CD8-positive, alpha-beta memory T cell (primary cell): Measurements from ENCODE around the gene KCNC1. TPM values are rescaled to one million over a fixed set of nuclear protein-coding genes. Genes with fewer than 3 reads are reported as not detected.

ENCODE experiments used
- CTCF ChIA-PET: fragments of 350-600 bp; sonication (Branson Sonifier 250); formaldehyde crosslinking; loops from one replicate; lab custom pipeline; 2021; ENCODE audit warnings: antibody characterized with exemption; lab: Charles Lee
- POLR2A ChIA-PET: fragments of 350-600 bp; sonication (Branson Sonifier 250); formaldehyde crosslinking; loops from one replicate; lab custom pipeline; 2021; ENCODE audit warnings: antibody characterized with exemption; lab: Charles Lee
- DNase-seq, 5 donors: peaks; one replicate each; pipeline versions ENCODE4 v3.0.0 to v3.0.0-alpha.2; 2020 to 2022; ENCODE audit warnings: mixed read lengths in 1 of 5
- H3K27ac ChIP-seq: one replicate; pipeline ENCODE4 v1.7.0; 2013; ENCODE audit warnings: low read depth, mild to moderate bottlenecking, low read length, moderate library complexity
- H3K27me3 ChIP-seq: 2 replicates; pipeline ENCODE4 v1.7.0; 2013; ENCODE audit warnings: low read length, mild to moderate bottlenecking; ENCODE audit not compliant: insufficient read depth, poor library complexity, severe bottlenecking
- H3K36me3 ChIP-seq: 2 replicates; pipeline ENCODE4 v1.7.0; 2013; ENCODE audit warnings: mild to moderate bottlenecking, low read length, moderate library complexity; ENCODE audit not compliant: insufficient read depth
- H3K4me1 ChIP-seq: 2 replicates; pipeline ENCODE4 v1.7.0; 2013; ENCODE audit warnings: mild to moderate bottlenecking, low read length, moderate library complexity; ENCODE audit not compliant: insufficient read depth
- H3K4me3 ChIP-seq: 2 replicates; pipeline ENCODE4 v1.7.0; 2013; ENCODE audit warnings: mild to moderate bottlenecking, low read length
- H3K9me3 ChIP-seq: 2 replicates; pipeline ENCODE4 v1.7.0; 2013; ENCODE audit warnings: mild to moderate bottlenecking, low read length
- H3K27ac Mint-ChIP-seq, 8 donors: one replicate each; pipeline ENCODE4 v1.8.0; 2020 to 2021; ENCODE audit warnings: mixed read lengths in 8 of 8, mild to moderate bottlenecking in 6 of 8, inconsistent platforms in 3 of 8, moderate library complexity in 3 of 8
- H3K27me3 Mint-ChIP-seq, 2 donors: one replicate each; pipeline ENCODE4 v1.8.0; 2020 to 2021; ENCODE audit warnings: mixed read lengths in 2 of 2, mild to moderate bottlenecking in 1 of 2, moderate library complexity in 1 of 2
- H3K36me3 Mint-ChIP-seq, 3 donors: one replicate each; pipeline ENCODE4 v1.8.0; 2020 to 2021; ENCODE audit warnings: mixed read lengths in 3 of 3, inconsistent platforms in 1 of 3, mild to moderate bottlenecking in 1 of 3
- H3K4me1 Mint-ChIP-seq, 3 donors: one replicate each; pipeline ENCODE4 v1.8.0; 2020 to 2021; ENCODE audit warnings: mixed read lengths in 3 of 3, inconsistent platforms in 1 of 3, mild to moderate bottlenecking in 1 of 3
- H3K4me3 Mint-ChIP-seq, 7 donors: one replicate each; pipeline ENCODE4 v1.8.0; 2020 to 2021; ENCODE audit warnings: mixed read lengths in 7 of 7, mild to moderate bottlenecking in 6 of 7, moderate library complexity in 4 of 7, inconsistent platforms in 2 of 7
- H3K9me3 Mint-ChIP-seq, 5 donors: one replicate each; pipeline ENCODE4 v1.8.0; 2020 to 2022; ENCODE audit warnings: mixed read lengths in 5 of 5, mild to moderate bottlenecking in 3 of 5, moderate library complexity in 2 of 5, inconsistent platforms in 1 of 5
- polyA plus RNA-seq: library from polyadenylated mRNA; unstranded; fragments of 300-500 nt; fragmentation: Illumina TruSeq; gene quantifications from one replicate; pipeline ENCODE4 v1.2.3, GENCODE V29; 2021
- total RNA-seq, 2 experiments: library from RNA; stranded (reverse); gene quantifications; one replicate each; pipeline ENCODE4 v1.2.3, GENCODE V29; 2021

The KCNC1 gene
- total and polyA plus RNA-seq, 3 experiments from 2014 or later, result not detected

GRCh38 chr11:17777086-17777737 is 42.6 kb downstream of the KCNC1 start:
- DNase-seq, result no peak
- H3K36me3 ChIP-seq, result no peaks in the 10 kb centered on the region
- Mint-ChIP-seq H3K9me3 (no peaks in the 10 kb centered on the region), H3K36me3 (no peaks in the 10 kb centered on the region), H3K27me3 (no peaks in the 10 kb centered on the region), H3K27ac (no peak overlapping the region), H3K4me3 (no peak overlapping the region), H3K4me1 (no peaks in the 10 kb centered on the region)
- H3K27me3 ChIP-seq, result no peaks in the 10 kb centered on the region
- H3K9me3 ChIP-seq, result no peaks in the 10 kb centered on the region
- H3K4me3 ChIP-seq, result no peak overlapping the region
- no peaks in the 10 kb centered on the region for H3K4me1 ChIP-seq
- ChIA-PET POLR2A (no interaction called here), CTCF (no interaction called here)
- H3K27ac ChIP-seq, result no peak overlapping the region

GRCh38 chr11:17777738-17778091 is 43.1 kb downstream of the KCNC1 start:
- CTCF ChIA-PET, result no interaction called here
- no peaks in the 10 kb centered on the region for H3K4me1 ChIP-seq
- DNase-seq, result no peak
- Mint-ChIP-seq H3K4me3 (no peak overlapping the region), H3K4me1 (no peaks in the 10 kb centered on the region), H3K27me3 (no peaks in the 10 kb centered on the region), H3K27ac (no peak overlapping the region), H3K36me3 (no peaks in the 10 kb centered on the region), H3K9me3 (no peaks in the 10 kb centered on the region)
- H3K36me3 ChIP-seq, result no peaks in the 10 kb centered on the region
- H3K27ac ChIP-seq, result no peak overlapping the region
- no peaks in the 10 kb centered on the region for H3K27me3 ChIP-seq
- no peak overlapping the region for H3K4me3 ChIP-seq
- H3K9me3 ChIP-seq, result no peaks in the 10 kb centered on the region
- POLR2A ChIA-PET, result no interaction called here

GRCh38 chr11:17778352-17778751 is 43.8 kb downstream of the KCNC1 start:
- Mint-ChIP-seq H3K9me3 (no peaks in the 10 kb centered on the region), H3K36me3 (no peaks in the 10 kb centered on the region), H3K4me1 (no peaks in the 10 kb centered on the region), H3K27me3 (no peaks in the 10 kb centered on the region), H3K27ac (no peak overlapping the region), H3K4me3 (no peak overlapping the region)
- Histone ChIP-seq H3K36me3 (no peaks in the 10 kb centered on the region), H3K4me3 (no peak overlapping the region), H3K27me3 (no peaks in the 10 kb centered on the region), H3K9me3 (no peaks in the 10 kb centered on the region), H3K4me1 (no peaks in the 10 kb centered on the region), H3K27ac (no peak overlapping the region)
- POLR2A ChIA-PET, result no interaction called here
- DNase-seq, result no peak
- CTCF ChIA-PET, result no interaction called here

- Histone ChIP-seq H3K9me3 (no peaks in the 10 kb centered on the region), H3K27me3 (no peaks in the 10 kb centered on the region), H3K4me3 (no peak overlapping the region), H3K27ac (no peak overlapping the region), H3K36me3 (no peaks in the 10 kb centered on the region), H3K4me1 (no peaks in the 10 kb centered on the region)
- CTCF ChIA-PET, result no interaction called here
- peak in 1 of 5 donors; percentile 8 for DNase-seq
- Mint-ChIP-seq H3K4me1 (no peaks in the 10 kb centered on the region), H3K9me3 (no peaks in the 10 kb centered on the region), H3K27me3 (no peaks in the 10 kb centered on the region), H3K4me3 (no peak overlapping the region), H3K27ac (no peak overlapping the region), H3K36me3 (no peaks in the 10 kb centered on the region)
- POLR2A ChIA-PET, result no interaction called here
These were observed 44.6 kb downstream of the KCNC1 start for GRCh38 chr11:17778956-17779860.

GRCh38 chr11:17779861-17780594 is 45.4 kb downstream of the KCNC1 start:
- Histone ChIP-seq H3K9me3 (no peaks in the 10 kb centered on the region), H3K27me3 (no peaks in the 10 kb centered on the region), H3K4me3 (no peak overlapping the region), H3K27ac (no peak overlapping the region), H3K36me3 (no peaks in the 10 kb centered on the region), H3K4me1 (no peaks in the 10 kb centered on the region)
- Mint-ChIP-seq H3K4me3 (no peak overlapping the region), H3K4me1 (no peaks in the 10 kb centered on the region), H3K9me3 (no peaks in the 10 kb centered on the region), H3K27me3 (no peaks in the 10 kb centered on the region), H3K27ac (no peak overlapping the region), H3K36me3 (no peaks in the 10 kb centered on the region)
- ChIA-PET POLR2A (no interaction called here), CTCF (no interaction called here)
- DNase-seq, result peak in 1 of 5 donors; percentile 28

- Histone ChIP-seq H3K27ac (no peak overlapping the region), H3K27me3 (no peaks in the 10 kb centered on the region), H3K4me3 (no peak overlapping the region), H3K36me3 (no peaks in the 10 kb centered on the region), H3K9me3 (no peaks in the 10 kb centered on the region), H3K4me1 (no peaks in the 10 kb centered on the region)
- POLR2A ChIA-PET, result no interaction called here
- H3K36me3 Mint-ChIP-seq, result peaks cover 0 to 1% (median 1%) of the 10 kb centered on the region in 3 donors
- no peaks in the 10 kb centered on the region for H3K4me1 Mint-ChIP-seq
- CTCF ChIA-PET, result no interaction called here
- H3K9me3 Mint-ChIP-seq, result no peaks in the 10 kb centered on the region
- no peak overlapping the region for H3K4me3 Mint-ChIP-seq
- no peak for DNase-seq
- no peaks in the 10 kb centered on the region for H3K27me3 Mint-ChIP-seq
- H3K27ac Mint-ChIP-seq, result no peak overlapping the region
These were observed 46.1 kb downstream of the KCNC1 start for GRCh38 chr11:17780668-17781067.

GRCh38 chr11:17781221-17781620 is 46.6 kb downstream of the KCNC1 start:
- Mint-ChIP-seq H3K4me1 (no peaks in the 10 kb centered on the region), H3K27ac (no peak overlapping the region), H3K27me3 (no peaks in the 10 kb centered on the region), H3K4me3 (no peak overlapping the region), H3K36me3 (peaks cover 0 to 3% (median 1%) of the 10 kb centered on the region in 3 donors), H3K9me3 (no peaks in the 10 kb centered on the region)
- POLR2A ChIA-PET, result no interaction called here
- no peak for DNase-seq
- no peaks in the 10 kb centered on the region for H3K9me3 ChIP-seq
- no peaks in the 10 kb centered on the region for H3K27me3 ChIP-seq
- CTCF ChIA-PET, result no interaction called here
- no peak overlapping the region for H3K27ac ChIP-seq
- H3K36me3 ChIP-seq, result no peaks in the 10 kb centered on the region
- H3K4me1 ChIP-seq, result no peaks in the 10 kb centered on the region
- no peak overlapping the region for H3K4me3 ChIP-seq

- H3K36me3 Mint-ChIP-seq, result peaks cover 0 to 3% (median 1%) of the 10 kb centered on the region in 3 donors
- Histone ChIP-seq H3K4me3 (no peak overlapping the region), H3K27me3 (no peaks in the 10 kb centered on the region), H3K4me1 (no peaks in the 10 kb centered on the region), H3K9me3 (no peaks in the 10 kb centered on the region), H3K36me3 (no peaks in the 10 kb centered on the region), H3K27ac (no peak overlapping the region)
- H3K27me3 Mint-ChIP-seq, result no peaks in the 10 kb centered on the region
- no peaks in the 10 kb centered on the region for H3K4me1 Mint-ChIP-seq
- no peak overlapping the region for H3K4me3 Mint-ChIP-seq
- DNase-seq, result no peak
- no peaks in the 10 kb centered on the region for H3K9me3 Mint-ChIP-seq
- ChIA-PET POLR2A (no interaction called here), CTCF (no interaction called here)
- no peak overlapping the region for H3K27ac Mint-ChIP-seq
These were observed 47.0 kb downstream of the KCNC1 start for GRCh38 chr11:17781626-17782025.
